Measurements from ENCODE around the gene SGK1. TPM values are rescaled to one million over a fixed set of nuclear protein-coding genes. Genes with fewer than 3 reads are reported as not detected.
"Not testable (repeated sequence)": the region's sequence is repeated elsewhere in the genome, so short reads cannot be mapped to it uniquely, and the experiment has no call there.

Gene SGK1
- total RNA-seq, 1 donor from 2014 or later, result 175 TPM

DNA sequence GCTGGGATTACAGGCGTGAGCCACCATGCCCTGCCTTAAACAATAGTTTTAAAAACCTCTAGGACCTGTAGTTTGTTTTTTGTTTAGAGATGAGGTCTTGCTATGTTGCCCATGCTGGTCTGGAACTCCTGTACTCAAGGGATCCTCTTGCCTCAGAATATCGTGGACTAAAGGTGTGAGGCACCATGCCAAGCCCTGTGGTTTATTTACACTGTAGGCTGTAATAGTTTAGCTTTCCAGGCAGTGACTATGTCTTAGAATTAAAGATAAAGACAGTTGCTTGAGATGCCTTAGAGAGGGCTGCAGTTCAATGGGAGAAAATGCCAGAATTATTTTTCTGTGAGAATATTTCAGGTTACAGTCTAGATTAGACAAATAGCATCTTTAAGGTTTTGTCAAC lies 72.9 kb downstream of the SGK1 start:
- DNase-seq (ENCODE audit: low read depth), result no peak
- H3K4me3 ChIP-seq (ENCODE audit: low read depth, low read length), result no peak overlapping the region
- TF ChIP-seq, protein P1, sequence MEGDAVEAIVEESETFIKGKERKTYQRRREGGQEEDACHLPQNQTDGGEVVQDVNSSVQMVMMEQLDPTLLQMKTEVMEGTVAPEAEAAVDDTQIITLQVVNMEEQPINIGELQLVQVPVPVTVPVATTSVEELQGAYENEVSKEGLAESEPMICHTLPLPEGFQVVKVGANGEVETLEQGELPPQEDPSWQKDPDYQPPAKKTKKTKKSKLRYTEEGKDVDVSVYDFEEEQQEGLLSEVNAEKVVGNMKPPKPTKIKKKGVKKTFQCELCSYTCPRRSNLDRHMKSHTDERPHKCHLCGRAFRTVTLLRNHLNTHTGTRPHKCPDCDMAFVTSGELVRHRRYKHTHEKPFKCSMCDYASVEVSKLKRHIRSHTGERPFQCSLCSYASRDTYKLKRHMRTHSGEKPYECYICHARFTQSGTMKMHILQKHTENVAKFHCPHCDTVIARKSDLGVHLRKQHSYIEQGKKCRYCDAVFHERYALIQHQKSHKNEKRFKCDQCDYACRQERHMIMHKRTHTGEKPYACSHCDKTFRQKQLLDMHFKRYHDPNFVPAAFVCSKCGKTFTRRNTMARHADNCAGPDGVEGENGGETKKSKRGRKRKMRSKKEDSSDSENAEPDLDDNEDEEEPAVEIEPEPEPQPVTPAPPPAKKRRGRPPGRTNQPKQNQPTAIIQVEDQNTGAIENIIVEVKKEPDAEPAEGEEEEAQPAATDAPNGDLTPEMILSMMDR (conservative IDR thresholded peaks at IDR 0.05; ENCODE audit: low read depth, low read length), result no peak

GRCh38 chr6:134240665-134241431 lies 77.1 kb downstream of the SGK1 start:
- TF ChIP-seq, protein P1 (conservative IDR thresholded peaks at IDR 0.05; ENCODE audit: low read depth, low read length), result no peak
- no peak for DNase-seq (ENCODE audit: low read depth)

DNA sequence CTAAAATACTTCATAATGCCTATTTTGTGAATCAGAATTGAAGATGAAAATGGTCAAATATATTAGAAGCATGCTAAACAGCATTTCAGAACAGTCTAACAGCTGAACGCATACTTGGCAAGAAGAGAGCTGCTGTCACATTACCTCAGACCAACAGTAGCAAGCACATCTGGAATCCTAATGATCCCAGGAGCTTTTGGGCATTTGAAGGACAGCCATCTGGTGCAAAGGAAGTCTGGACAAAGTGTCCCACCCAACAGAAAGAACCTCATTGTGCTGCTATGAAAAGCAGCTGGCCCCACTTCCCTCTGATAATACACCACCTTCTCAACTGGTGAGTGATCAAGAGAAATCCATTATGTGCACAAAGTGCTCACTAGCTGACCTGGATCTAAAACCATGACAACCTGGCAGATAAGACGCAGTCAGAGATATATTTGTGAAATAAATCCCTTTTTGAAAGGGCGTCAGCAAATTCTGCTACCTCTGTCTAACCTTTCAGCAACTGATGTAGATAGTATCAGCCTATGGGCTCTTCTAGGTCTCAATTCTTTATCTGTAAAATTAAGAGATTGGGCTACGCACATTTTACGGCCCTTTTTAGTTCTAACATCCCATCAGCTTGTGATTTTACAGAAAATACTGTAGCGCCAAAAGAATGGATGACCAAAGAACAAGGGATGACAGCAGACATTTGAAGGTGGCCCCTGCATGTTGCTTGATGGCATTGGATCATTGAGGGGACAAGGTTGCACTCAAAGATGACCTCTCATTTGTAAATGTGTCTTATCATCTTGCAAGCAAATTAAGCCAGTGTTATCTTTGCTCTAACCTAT lies 78.7 kb downstream of the SGK1 start:
- TF ChIP-seq, protein P1 (conservative IDR thresholded peaks at IDR 0.05; ENCODE audit: low read depth, low read length), result no peak
- no peak for DNase-seq (ENCODE audit: low read depth)
- H3K4me3 ChIP-seq (ENCODE audit: low read depth, low read length), result no peak overlapping the region

More at GRCh38 chr6:134240665-134241431, 77.1 kb downstream of the SGK1 start:
- no peak overlapping the region for H3K4me3 ChIP-seq (ENCODE audit: low read depth, low read length)

DNA sequence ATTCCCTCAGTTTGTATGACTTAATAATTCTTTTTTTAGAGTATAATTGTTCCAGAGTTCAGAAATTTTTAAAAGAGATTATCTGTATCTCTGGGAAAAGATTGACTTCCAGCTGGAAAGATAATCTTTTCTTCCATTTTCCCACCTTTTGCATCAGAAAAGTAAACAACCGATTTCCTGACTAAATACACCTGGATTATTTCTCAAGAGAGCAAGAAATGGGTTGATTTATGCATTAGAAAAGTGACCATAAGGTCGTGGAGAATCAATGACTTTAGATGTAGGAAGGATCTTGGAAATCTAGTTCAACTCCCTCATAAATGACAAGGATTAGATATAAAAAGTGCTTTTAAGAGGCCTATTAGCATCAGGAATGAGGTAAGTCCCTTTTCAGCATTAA lies 79.9 kb downstream of the SGK1 start:
- no peak overlapping the region for H3K4me3 ChIP-seq (ENCODE audit: low read depth, low read length)
- no peak for DNase-seq (ENCODE audit: low read depth)
- TF ChIP-seq, protein P1 (conservative IDR thresholded peaks at IDR 0.05; ENCODE audit: low read depth, low read length), result no peak

DNA sequence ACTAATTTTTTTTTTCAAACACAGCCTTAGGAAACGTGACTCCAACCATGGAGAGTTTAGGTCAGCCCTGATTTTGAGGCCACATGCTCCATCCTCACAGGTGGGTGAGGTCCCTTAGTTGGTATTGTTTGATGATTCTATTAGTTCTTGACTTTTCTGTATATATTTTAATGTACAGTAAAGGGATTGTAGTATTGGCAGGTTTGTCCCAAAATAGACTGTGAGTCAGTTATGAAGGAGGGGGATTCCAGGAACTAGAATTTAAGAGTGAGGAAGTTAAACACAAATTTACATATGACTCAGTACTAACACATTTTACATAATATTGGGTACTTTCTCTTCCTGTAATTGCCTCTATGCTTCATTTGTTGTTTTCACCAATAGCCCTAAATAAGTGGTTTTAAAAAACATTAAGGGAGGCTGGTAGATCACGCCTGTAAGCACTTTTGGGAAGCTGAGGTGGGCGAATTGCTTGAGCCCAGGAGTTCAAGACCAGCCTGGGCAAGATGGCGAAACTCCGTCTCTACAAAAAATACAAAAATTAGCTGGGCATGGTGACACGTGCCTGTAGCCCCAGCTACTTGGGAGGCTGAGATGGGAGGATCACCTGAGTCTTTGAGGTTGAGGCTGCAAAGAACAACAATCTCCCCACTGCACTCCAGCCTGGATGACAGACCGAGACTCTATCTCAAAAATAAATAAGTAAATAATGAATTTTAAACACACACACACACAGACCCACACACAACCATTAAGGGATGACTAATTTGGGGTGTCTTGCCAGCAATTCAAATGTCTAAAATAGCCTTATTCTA lies 81.8 kb downstream of the SGK1 start:
- TF ChIP-seq, protein P1 (conservative IDR thresholded peaks at IDR 0.05; ENCODE audit: low read depth, low read length), result no peak
- H3K4me3 ChIP-seq (ENCODE audit: low read depth, low read length), result no peak overlapping the region
- DNase-seq (ENCODE audit: low read depth), result peak; percentile 64

DNA sequence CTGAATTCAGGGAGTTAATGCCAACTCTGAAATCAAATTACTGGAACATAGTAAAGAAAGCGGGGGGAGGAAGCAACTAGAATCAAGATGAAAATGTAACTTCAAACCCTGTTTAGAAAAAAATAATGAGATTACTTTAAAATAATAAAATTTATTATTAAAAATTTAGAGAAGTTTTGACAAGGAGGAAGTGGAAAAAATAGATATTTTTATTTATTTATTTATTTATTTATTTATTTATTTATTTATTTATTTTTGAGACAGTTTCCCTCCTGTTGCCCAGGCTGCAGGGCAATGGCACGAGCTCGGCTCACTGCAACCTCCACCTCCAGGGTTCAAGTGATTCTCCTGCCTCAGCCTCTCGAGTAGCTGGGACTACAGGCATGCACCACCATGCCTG lies 82.6 kb downstream of the SGK1 start:
- H3K4me3 ChIP-seq (ENCODE audit: low read depth, low read length); DNase-seq (ENCODE audit: low read depth): not testable (repeated sequence)

Data from epithelial cell of proximal tubule (primary cell).